ENCODE data around the gene FGF10. TPM values are rescaled to one million over a fixed set of nuclear protein-coding genes. Genes with fewer than 3 reads are reported as not detected.

Gene FGF10
- total RNA-seq, 3 donors from 2014 or later (not counting 1 experiment from before 2014, with no cell fraction given): not detected

- no peaks in the 10 kb centered on the region for H3K27me3 Mint-ChIP-seq (ENCODE audit: low read depth in 2 of 2)
- no peaks in the 10 kb centered on the region for H3K4me1 ChIP-seq (ENCODE audit: control insufficient read depth, insufficient read depth, low read length)
- no peak overlapping the region for H3K27ac ChIP-seq (ENCODE audit: low read length)
- peaks cover 3% of the 10 kb centered on the region for H3K9me3 ChIP-seq (ENCODE audit: control insufficient read depth, insufficient read depth, low read length)
- no peaks in the 10 kb centered on the region for H3K36me3 ChIP-seq (ENCODE audit: control insufficient read depth, insufficient read depth, low read length)
- no peak overlapping the region for H3K4me3 ChIP-seq (ENCODE audit: low read length)
- no peaks in the 10 kb centered on the region for H3K4me1 Mint-ChIP-seq
- no peaks in the 10 kb centered on the region for H3K27me3 ChIP-seq (ENCODE audit: control insufficient read depth, insufficient read depth, low read length)
- peaks cover 0 to 2% of the 10 kb centered on the region in 2 donors for H3K9me3 Mint-ChIP-seq
- H3K4me3 Mint-ChIP-seq: no peak overlapping the region
- WGBS (ENCODE audit: insufficient coverage): 67% methylated on average over 1 of the region's 3 CpGs
- H3K36me3 Mint-ChIP-seq: no peaks in the 10 kb centered on the region
- intact Hi-C loops (cut with micrococcal nuclease): no loop called here
- TF ChIP-seq, protein P1, sequence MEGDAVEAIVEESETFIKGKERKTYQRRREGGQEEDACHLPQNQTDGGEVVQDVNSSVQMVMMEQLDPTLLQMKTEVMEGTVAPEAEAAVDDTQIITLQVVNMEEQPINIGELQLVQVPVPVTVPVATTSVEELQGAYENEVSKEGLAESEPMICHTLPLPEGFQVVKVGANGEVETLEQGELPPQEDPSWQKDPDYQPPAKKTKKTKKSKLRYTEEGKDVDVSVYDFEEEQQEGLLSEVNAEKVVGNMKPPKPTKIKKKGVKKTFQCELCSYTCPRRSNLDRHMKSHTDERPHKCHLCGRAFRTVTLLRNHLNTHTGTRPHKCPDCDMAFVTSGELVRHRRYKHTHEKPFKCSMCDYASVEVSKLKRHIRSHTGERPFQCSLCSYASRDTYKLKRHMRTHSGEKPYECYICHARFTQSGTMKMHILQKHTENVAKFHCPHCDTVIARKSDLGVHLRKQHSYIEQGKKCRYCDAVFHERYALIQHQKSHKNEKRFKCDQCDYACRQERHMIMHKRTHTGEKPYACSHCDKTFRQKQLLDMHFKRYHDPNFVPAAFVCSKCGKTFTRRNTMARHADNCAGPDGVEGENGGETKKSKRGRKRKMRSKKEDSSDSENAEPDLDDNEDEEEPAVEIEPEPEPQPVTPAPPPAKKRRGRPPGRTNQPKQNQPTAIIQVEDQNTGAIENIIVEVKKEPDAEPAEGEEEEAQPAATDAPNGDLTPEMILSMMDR (IDR thresholded peaks at IDR 0.05): no peak
- DNase-seq (no peak), ATAC-seq (no peak)
- H3K27ac Mint-ChIP-seq: no peak overlapping the region
Measured at GRCh38 chr5:44332285-44332971, 56.8 kb downstream of the FGF10 start.

GRCh38 chr5:44331471-44332050 lies 57.7 kb downstream of the FGF10 start:
- no peaks in the 10 kb centered on the region for H3K36me3 ChIP-seq (ENCODE audit: control insufficient read depth, insufficient read depth, low read length)
- Mint-ChIP-seq H3K27ac (no peak overlapping the region), H3K36me3 (no peaks in the 10 kb centered on the region), H3K4me3 (no peak overlapping the region), H3K27me3 (ENCODE audit: low read depth in 2 of 2) (no peaks in the 10 kb centered on the region), H3K4me1 (no peaks in the 10 kb centered on the region), H3K9me3 (peaks cover under 1 to 3% of the 10 kb centered on the region in 2 donors)
- DNase-seq: no peak
- TF ChIP-seq, protein P1 (IDR thresholded peaks at IDR 0.05): no peak
- no peaks in the 10 kb centered on the region for H3K27me3 ChIP-seq (ENCODE audit: control insufficient read depth, insufficient read depth, low read length)
- no peak for ATAC-seq
- no peak overlapping the region for H3K27ac ChIP-seq (ENCODE audit: low read length)
- peaks cover 3% of the 10 kb centered on the region for H3K9me3 ChIP-seq (ENCODE audit: control insufficient read depth, insufficient read depth, low read length)
- 17% methylated on average over 1 of the region's 3 CpGs for WGBS (ENCODE audit: insufficient coverage)
- H3K4me1 ChIP-seq (ENCODE audit: control insufficient read depth, insufficient read depth, low read length): no peaks in the 10 kb centered on the region
- H3K4me3 ChIP-seq (ENCODE audit: low read length): no peak overlapping the region
- intact Hi-C loops (cut with micrococcal nuclease): no loop called here

DNA sequence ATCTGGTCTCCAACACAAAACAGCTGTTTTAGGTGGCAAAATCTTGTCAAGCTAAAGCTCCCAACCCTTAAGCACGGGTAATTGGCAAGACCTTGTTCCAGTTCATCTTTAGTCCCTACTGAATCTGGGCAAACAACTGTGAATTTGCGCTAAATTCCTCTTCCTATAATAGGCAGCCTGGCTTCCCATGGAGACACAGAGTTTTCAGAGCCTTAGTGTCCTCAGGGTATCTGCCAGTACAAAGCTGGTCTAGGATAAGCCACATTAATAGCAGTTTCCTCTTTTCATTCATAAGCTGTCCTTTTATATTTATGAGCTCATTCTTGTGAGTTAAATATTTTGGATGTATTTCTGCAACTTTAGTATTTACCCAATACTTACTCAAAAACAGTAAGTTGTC lies 59.5 kb downstream of the FGF10 start:
- no peak overlapping the region for H3K4me3 Mint-ChIP-seq
- H3K4me1 ChIP-seq (ENCODE audit: control insufficient read depth, insufficient read depth, low read length): no peaks in the 10 kb centered on the region
- 79% methylated on average over 2 of the region's 2 CpGs for WGBS (ENCODE audit: insufficient coverage)
- no peaks in the 10 kb centered on the region for H3K27me3 Mint-ChIP-seq (ENCODE audit: low read depth in 2 of 2)
- TF ChIP-seq, protein P1 (IDR thresholded peaks at IDR 0.05): no peak
- no peak overlapping the region for H3K27ac ChIP-seq (ENCODE audit: low read length)
- H3K27ac Mint-ChIP-seq: no peak overlapping the region
- peaks cover 3% of the 10 kb centered on the region for H3K9me3 ChIP-seq (ENCODE audit: control insufficient read depth, insufficient read depth, low read length)
- no peak for ATAC-seq
- no peak for DNase-seq
- H3K4me1 Mint-ChIP-seq: no peaks in the 10 kb centered on the region
- intact Hi-C loops (cut with micrococcal nuclease): no loop called here
- no peaks in the 10 kb centered on the region for H3K27me3 ChIP-seq (ENCODE audit: control insufficient read depth, insufficient read depth, low read length)
- H3K4me3 ChIP-seq (ENCODE audit: low read length): no peak overlapping the region
- H3K36me3 Mint-ChIP-seq: no peaks in the 10 kb centered on the region
- peaks cover 2 to 5% of the 10 kb centered on the region in 2 donors for H3K9me3 Mint-ChIP-seq
- H3K36me3 ChIP-seq (ENCODE audit: control insufficient read depth, insufficient read depth, low read length): no peaks in the 10 kb centered on the region

Data from natural killer cell (primary cell).